Central memory CD8-positive, alpha-beta T cell (primary cell): Measurements from ENCODE around the gene SRRM2.

Experiments used
- ATAC-seq: fragments of 150-1000 bp; cut with Tn5 transposase; replicated peaks from 2 replicates; pipeline ENCODE4 v1.10.0; 2022; ENCODE audit warnings: mild to moderate bottlenecking, moderate FRiP score, moderate number of reproducible peaks; ENCODE audit not compliant: poor library complexity, severe bottlenecking; ENCODE audit errors: extremely low read depth
- DNase-seq, 2 donors: peaks; one replicate each; pipeline ENCODE4 v3.0.0; 2021; ENCODE audit warnings: low spot score in 2 of 2
- H3K27ac Mint-ChIP-seq: one replicate; pipeline ENCODE4 v1.8.0; 2022; ENCODE audit warnings: low read depth, mild to moderate bottlenecking, moderate library complexity, mixed read lengths
- H3K27me3 Mint-ChIP-seq: one replicate; pipeline ENCODE4 v1.8.0; 2022; ENCODE audit warnings: mixed read lengths
- H3K36me3 Mint-ChIP-seq: one replicate; pipeline ENCODE4 v1.8.0; 2022; ENCODE audit warnings: mild to moderate bottlenecking, moderate library complexity, mixed read lengths; ENCODE audit not compliant: insufficient read depth
- H3K4me1 Mint-ChIP-seq: one replicate; pipeline ENCODE4 v1.8.0; 2022; ENCODE audit warnings: mixed read lengths
- H3K4me3 Mint-ChIP-seq: one replicate; pipeline ENCODE4 v1.8.0; 2022; ENCODE audit warnings: mild to moderate bottlenecking, moderate library complexity, mixed read lengths
- H3K9me3 Mint-ChIP-seq: one replicate; pipeline ENCODE4 v1.8.0; 2022; ENCODE audit warnings: mixed read lengths

The SRRM2 gene

DNA sequence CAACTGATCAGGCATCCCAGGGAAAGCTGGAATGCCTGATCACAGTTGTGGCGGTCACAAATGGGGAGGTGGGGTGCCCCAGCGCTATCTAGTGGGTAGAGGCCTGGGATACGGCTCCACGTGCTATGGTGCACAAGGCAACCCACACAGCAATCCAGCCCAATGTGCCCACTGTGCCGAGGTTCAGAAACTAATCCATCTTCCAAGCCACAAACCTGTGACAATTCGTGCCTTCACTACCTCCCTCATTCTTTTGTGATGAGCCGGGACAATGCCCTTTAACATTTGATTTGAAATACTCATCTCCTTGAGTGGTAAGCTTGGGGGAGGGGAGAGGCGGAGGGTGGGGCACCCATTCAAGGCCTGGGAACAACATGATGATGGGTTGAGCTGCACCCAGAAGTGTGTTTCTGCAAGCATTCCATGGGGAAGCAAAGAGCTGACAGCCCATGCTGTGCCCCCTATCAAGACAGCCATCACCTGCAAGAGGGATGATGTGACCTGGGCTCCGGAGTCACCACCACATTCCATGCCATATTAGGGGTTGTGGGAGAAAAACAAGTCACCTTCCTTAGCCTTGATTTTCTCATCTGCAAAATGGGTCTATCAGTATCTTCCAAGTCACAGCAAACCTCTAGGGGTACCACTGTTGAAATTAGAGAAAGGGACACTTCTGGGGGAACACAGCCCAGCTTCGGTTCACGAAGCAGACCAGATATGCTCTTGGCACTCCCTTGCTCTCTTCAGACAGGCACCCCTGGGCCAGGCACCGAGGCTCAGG, 20.9 kb downstream of the SRRM2 start:
- peak overlapping the region; percentile 94 for H3K27ac Mint-ChIP-seq
- DNase-seq (no peak), ATAC-seq (no peak)
- peaks cover 62% of the 10 kb centered on the region for H3K36me3 Mint-ChIP-seq
- H3K27me3 Mint-ChIP-seq: no peaks in the 10 kb centered on the region
- H3K4me1 Mint-ChIP-seq: peaks cover 47% of the 10 kb centered on the region
- H3K4me3 Mint-ChIP-seq: no peak overlapping the region
- no peaks in the 10 kb centered on the region for H3K9me3 Mint-ChIP-seq

DNA sequence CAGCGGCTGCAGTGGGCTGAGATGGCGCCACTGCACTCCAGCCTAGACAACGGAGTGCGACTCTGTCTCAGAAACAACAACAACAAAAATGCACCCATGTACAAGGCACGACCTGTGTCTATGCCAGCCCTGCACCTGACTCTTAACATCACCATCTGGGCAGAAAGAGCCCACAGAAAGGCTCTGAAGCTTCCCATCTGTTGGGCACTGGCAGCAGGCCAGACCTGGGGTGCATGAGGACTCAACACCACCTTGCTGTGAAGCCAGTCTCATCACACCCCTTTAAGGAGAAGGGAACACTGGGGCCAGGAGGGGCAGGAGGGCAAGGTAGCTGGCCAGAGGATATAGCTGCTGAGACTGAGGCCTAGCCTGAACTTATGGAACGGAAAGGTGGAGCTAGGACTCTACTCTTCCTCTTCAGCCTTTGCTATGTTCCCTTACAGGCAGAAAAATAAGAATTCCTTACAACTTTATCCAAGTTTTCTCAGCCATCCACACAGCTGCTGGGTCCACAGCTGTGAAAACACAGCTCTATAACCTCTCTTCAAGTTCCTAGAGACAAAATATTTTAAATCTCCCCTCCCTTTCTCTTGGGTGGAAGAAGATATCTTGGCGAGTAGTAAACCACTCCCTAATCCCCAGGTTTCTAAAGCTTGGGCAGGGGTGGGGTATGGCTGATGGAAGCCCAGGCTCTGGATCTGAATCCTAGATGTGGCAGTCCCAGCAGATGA, 21.9 kb downstream of the SRRM2 start:
- H3K27ac Mint-ChIP-seq: no peak overlapping the region
- no peaks in the 10 kb centered on the region for H3K27me3 Mint-ChIP-seq
- peaks cover 55% of the 10 kb centered on the region for H3K36me3 Mint-ChIP-seq
- H3K4me1 Mint-ChIP-seq: peaks cover 47% of the 10 kb centered on the region
- H3K4me3 Mint-ChIP-seq: no peak overlapping the region
- H3K9me3 Mint-ChIP-seq: no peaks in the 10 kb centered on the region
- DNase-seq: no peak
- no peak for ATAC-seq

DNA sequence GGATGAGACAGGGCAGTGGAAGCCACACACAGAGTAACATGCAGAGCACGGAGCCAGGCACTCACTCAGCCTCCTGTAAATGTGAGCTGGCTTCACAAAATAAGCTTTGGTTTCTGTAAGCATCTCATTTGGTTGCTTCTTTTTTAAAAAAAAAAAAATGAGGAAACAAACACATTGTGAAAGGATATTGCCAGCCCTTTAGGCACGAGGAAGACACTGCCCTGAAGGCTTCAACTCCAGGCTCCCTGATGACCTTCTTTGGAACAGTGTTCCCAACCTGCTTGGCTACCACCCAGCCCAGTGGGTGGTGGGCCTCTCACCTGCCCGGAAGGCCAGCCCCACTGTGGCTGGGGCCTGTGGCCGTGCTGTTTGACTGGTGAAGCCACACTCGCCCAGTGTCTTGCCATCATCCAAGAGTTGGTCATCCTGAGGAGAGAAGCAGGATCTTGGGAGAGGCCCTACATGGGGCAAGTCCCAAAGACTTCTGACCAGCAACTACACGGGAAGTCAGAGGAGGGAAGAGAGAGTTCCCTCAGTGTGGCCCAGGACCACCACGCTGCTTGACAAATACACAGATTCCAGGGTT, 22.8 kb downstream of the SRRM2 start:
- Mint-ChIP-seq H3K4me1 (peaks cover 39% of the 10 kb centered on the region), H3K36me3 (peaks cover 46% of the 10 kb centered on the region), H3K9me3 (no peaks in the 10 kb centered on the region), H3K27ac (no peak overlapping the region), H3K27me3 (no peaks in the 10 kb centered on the region), H3K4me3 (peak overlapping the region; percentile 87)
- DNase-seq (no peak), ATAC-seq (no peak)

DNA sequence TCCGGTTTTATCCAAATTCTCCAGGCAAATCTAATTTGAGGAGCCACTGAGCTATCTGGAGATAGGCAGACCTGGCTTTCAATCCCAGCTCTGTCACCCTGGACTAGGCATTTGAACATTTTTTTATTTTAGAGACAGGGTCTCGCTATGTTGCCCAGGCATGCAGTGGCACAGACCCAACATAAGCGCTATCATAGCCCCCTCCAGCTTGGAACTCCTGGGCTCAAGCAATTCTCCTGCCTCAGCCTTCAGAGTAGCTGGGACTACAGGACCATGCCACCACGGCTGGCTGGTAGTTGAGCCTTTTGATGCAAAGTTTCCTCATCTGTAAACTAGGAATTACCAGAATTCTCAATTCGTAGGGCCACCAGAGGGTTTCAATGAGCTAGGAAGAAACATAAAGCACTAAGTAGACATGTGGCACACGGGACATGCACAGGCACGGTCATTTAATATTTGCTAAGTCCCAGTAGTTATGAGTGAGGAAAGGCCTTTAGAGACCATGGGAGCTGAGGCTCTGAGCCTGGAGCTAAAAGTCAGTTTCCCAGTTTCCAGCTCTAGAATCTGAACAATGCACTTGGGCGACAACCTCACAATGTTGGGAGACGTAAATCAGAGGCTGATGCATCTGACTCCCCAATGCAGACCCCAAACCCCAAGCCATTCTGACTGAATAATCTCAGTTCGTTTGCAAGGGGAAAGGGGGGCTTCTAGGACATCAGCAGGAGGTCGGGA, 23.5 kb downstream of the SRRM2 start:
- no peaks in the 10 kb centered on the region for H3K27me3 Mint-ChIP-seq
- ATAC-seq (no peak), DNase-seq (no peak)
- H3K27ac Mint-ChIP-seq: peak overlapping the region; percentile 71
- peaks cover 39% of the 10 kb centered on the region for H3K4me1 Mint-ChIP-seq
- no peaks in the 10 kb centered on the region for H3K9me3 Mint-ChIP-seq
- peak overlapping the region; percentile 87 for H3K4me3 Mint-ChIP-seq
- H3K36me3 Mint-ChIP-seq: peaks cover 39% of the 10 kb centered on the region

DNA sequence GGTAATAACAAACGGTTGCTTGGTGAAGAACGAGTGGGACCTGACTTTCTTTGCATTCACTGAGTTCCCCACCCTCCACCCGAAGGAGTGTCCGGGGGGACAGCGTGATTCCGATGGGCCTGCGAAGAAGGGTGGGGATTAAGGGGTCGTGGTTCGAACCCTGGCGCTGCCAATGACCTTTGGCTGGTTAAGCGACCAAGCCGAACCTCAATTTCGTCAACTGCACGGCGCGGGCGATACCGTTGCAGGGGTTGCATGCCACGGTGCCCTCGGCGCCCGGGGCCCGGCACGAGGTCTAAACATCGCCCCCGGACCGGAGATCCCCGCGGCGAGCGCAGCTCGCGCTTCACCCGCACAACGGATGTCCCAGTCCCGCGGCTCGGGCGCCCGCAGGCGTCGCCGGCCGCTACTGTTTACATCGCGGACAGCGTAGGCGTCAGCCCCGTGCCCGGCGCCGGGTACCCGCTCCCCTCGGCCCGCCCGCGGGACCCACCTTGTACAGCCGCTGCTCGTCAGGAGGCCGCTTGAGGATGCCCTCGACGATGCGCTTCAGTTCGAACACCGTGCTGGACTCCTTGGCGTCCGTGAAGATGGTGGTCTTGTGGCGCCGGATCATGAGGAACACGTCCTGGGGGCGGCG, 24.2 kb downstream of the SRRM2 start:
- Mint-ChIP-seq H3K27me3 (no peaks in the 10 kb centered on the region), H3K4me1 (peaks cover 39% of the 10 kb centered on the region), H3K27ac (peak overlapping the region; percentile 96), H3K4me3 (peak overlapping the region; percentile 87), H3K9me3 (no peaks in the 10 kb centered on the region), H3K36me3 (peaks cover 32% of the 10 kb centered on the region)
- ATAC-seq (peak; percentile 24), DNase-seq (no peak)

DNA sequence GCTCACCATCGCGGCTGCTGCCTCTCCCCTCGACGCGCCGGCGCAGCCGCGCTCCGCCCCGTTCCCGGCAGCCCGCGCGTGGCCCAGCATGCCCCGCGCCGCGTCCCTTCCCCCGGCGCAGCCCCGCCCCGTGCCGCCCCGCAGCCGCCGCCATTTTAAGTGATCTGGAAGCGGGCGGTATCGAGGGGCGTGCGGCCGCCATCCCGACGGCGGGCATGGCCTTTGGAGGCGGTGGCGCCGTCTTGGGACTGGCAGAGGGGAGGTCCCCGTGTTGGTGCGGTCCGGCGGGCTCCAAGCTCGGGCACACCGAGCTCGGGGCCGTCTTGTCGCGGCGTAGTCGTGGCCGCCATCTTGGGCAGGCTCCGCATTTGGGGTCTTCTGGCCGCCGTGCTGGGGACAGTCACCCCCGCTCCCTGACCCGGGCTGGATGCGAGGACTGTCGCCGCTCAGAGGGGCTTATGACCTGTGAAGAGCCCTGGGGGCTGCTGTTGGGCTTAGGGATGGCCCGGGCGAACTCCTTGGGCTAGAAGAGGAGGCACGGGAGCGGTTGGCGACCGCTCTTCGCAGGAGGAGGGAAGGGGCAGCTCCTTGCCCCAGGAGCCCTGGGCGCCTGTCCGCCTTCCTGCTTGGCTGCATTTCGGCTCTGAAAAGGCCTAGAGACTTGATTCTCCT, 24.9 kb downstream of the SRRM2 start, which contains the start of gene ELOB:
ELOB (minus strand) TSS at position 50 of the 672 bp plus-strand sequence; CDS start at position 9, 41 bp downstream.
- ATAC-seq: peak; percentile 88
- Mint-ChIP-seq H3K9me3 (no peaks in the 10 kb centered on the region), H3K27ac (peak within 1 kb of the TSS; percentile 96), H3K27me3 (no peaks in the 10 kb centered on the region), H3K4me3 (peak within 1 kb of the TSS; percentile 87), H3K36me3 (peaks cover 25% of the 10 kb centered on the region), H3K4me1 (peaks cover 34% of the 10 kb centered on the region)
- peak; percentile 70 to 80 for DNase-seq

DNA sequence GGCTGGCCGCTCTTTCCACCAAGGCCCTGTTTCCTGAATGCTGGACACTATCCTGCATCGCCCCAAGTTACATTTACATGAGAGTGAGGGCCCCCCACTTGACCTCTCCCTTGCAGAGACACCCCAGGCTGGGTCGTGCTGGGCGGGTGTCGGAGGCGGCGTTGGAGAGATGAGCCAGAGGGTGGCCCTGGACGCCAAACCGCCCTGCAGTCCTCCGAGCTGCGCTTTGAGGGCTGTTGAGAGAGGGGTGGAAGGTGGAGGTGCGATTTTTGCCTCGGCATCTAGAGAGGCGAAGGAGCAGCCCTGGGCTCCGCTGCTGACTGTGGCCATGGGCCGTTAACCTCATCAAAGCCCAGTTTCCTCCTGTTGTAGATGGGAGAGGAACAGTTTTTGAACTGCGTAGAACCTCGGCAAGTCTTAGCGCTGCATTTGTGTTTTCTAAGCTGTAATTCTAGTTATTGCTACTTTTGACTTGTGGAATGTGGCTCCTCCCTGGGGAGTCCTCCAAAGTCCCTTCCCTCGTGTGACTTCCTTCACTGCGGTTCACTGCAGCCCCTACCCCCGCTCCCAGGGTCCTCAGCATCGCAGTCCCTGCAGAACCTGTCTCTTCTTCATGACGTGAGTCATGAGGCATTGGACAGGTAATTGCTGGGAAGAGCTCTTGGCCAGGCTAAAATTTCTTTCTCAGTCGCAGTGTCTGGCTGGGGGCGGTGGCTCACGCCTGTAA, 25.6 kb downstream of the SRRM2 start:
- Mint-ChIP-seq H3K36me3 (peaks cover 21% of the 10 kb centered on the region), H3K9me3 (no peaks in the 10 kb centered on the region), H3K27me3 (no peaks in the 10 kb centered on the region), H3K27ac (peak overlapping the region; percentile 96), H3K4me1 (peaks cover 27% of the 10 kb centered on the region), H3K4me3 (peak overlapping the region; percentile 87)
- peak; percentile 58 for ATAC-seq
- DNase-seq: peak in 1 of 2 donors; percentile 40

DNA sequence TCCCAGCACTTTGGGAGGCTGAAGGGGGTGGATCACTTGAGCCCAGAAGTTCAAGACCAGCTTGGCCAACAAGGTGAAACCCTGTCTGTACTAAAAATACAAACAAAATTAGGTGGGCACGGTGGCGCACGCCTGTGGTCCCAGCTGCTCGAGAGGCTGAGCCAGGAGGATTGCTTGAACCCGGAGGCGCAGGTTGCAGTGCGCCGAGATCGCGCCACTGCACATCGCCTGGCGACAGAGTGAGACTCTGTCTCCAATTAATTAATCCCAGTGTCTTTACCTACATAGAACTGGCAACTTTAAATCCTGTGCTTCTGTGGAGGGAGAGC, 26.2 kb downstream of the SRRM2 start:
- DNase-seq (no peak), ATAC-seq (no peak)
- Mint-ChIP-seq H3K36me3 (peaks cover 19% of the 10 kb centered on the region), H3K27ac (peak overlapping the region; percentile 96), H3K4me3 (peak overlapping the region; percentile 87), H3K27me3 (no peaks in the 10 kb centered on the region), H3K9me3 (no peaks in the 10 kb centered on the region), H3K4me1 (peaks cover 27% of the 10 kb centered on the region)

DNA sequence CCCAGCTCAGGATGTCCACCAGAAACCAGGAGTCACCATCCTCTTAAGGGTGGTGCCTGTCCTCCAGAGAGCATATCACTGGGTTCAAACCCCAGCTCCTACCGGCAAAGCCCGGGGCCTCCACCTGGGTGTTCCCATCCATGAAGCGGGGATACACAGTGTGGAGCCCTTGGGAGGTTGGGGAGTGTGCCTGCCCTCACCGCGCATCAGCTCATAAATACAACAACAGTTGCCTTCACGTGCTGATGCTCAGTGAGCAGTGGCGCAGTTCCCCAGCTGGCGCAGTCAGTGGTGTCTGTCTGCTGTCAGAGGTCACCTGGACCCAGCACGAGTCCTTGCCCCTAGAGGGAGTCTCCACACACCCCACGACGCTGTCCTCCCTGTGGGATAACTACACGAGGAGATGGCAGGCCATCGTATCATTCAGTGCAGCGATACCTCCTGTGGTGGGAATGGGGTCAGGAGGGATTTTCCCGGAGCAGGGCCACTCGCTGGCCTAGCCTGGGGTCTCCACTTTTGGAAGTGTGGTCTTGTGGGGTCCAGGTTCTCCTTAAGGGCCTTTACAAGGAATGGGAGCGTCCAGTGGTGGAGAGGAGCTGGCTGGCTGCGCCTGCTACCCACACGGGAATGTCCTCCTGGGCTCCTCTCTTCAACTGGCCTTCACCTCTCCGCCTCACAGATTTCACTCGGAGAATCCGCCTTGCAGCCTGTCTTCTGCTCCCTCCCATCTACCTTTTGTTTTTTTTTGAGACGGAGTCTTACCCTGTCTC, 26.9 kb downstream of the SRRM2 start:
- Mint-ChIP-seq H3K4me3 (peak overlapping the region; percentile 36), H3K27me3 (no peaks in the 10 kb centered on the region), H3K27ac (no peak overlapping the region), H3K4me1 (peaks cover 27% of the 10 kb centered on the region), H3K36me3 (peaks cover 19% of the 10 kb centered on the region), H3K9me3 (no peaks in the 10 kb centered on the region)
- DNase-seq: no peak
- ATAC-seq: no peak

DNA sequence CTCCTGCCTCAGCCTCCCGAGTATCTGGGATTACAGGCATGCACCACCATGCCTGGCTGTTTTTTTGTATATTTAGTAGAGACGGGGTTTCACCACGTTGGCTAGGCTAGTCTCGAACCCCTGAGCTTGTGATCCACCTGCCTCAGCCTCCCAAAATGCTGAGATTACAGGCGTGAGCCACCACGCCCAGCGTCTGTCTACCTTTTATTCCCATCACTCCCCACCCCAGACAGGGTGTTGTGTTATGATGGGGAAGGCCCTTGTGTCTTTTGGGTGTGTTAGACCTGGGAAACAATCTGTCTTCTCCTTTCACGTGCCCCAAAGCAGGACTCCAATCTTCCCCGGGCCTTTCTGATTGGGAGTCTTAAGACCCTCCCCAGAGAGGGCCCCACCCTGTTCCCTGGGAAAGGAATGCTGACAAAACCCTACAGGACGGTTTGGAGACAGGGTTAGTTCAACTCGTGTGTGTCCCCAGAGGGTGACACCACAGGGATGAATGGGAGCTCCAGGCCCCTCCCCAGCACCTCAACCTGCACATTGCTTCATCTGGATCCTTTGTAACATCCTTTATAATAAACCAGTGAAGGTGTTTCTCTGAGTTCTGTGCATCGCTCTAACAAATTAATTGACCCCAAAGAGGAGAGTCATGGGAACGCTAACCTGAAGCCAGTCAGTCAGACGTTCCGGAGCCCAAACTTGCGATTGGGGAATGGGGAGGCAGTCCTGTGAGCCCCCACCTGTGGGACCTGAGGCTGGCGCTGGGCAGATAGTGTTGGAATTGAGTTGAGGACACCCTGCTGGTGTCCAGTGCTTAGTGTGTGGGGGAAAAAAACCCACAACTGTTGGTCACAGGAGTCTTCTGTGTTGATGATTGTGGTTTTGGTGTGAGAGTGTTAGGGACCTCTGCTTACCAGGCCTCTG, 27.8 kb downstream of the SRRM2 start:
- no peak for DNase-seq
- no peak overlapping the region for H3K27ac Mint-ChIP-seq
- no peaks in the 10 kb centered on the region for H3K9me3 Mint-ChIP-seq
- H3K36me3 Mint-ChIP-seq: peaks cover 19% of the 10 kb centered on the region
- H3K27me3 Mint-ChIP-seq: no peaks in the 10 kb centered on the region
- H3K4me1 Mint-ChIP-seq: peaks cover 27% of the 10 kb centered on the region
- H3K4me3 Mint-ChIP-seq: peak overlapping the region; percentile 36
- no peak for ATAC-seq
